Measurements from ENCODE around the gene ADD3. TPM values are rescaled to one million over a fixed set of nuclear protein-coding genes. Genes with fewer than 3 reads are reported as not detected.

The ADD3 gene
- polyA plus RNA-seq, 1 donor (not counting 4 experiments of a cell fraction or from before 2014, with no cell fraction given) = 61.7 TPM

DNA sequence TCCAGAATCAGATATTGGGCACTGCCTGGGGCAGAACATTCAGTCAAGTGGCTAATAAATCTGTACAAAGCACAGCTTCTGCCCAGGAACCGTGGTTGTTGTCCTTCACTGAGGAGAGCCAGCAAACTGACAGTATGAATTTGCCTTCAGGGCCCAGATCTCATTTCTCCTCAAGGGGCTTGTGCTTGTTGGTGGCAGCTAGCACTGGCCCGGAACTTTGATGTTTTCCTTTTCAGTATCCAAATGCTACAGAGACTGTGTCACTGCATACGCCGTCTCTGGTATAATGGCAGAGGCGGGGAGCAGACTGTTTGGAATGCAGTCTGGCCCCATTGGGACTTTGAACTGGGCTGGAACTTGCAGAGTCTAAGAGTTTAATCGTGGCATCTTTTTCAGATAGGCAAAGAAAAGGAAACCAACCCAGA is 30.4 kb upstream of the ADD3 start:
- Histone ChIP-seq H3K36me3 (ENCODE audit: control insufficient read depth in 2 of 2, extremely low read depth in 1 of 2, insufficient read depth in 2 of 2, low read length in 2 of 2) (no peaks in the 10 kb centered on the region), H3K9me1 (ENCODE audit: control insufficient read depth, extremely low read depth, insufficient read depth, low read length) (no peaks in the 10 kb centered on the region), H3K4me3 (ENCODE audit: control insufficient read depth in 2 of 3, extremely low read depth in 1 of 3, insufficient read depth in 2 of 3, low read depth in 1 of 3, low read length in 3 of 3) (no peak overlapping the region), H3K9ac (ENCODE audit: control insufficient read depth, extremely low read depth, insufficient read depth, low read length) (no peak overlapping the region), H2AFZ (ENCODE audit: control insufficient read depth, low read length) (no peak overlapping the region), H3K27ac (ENCODE audit: control insufficient read depth, insufficient read depth, low read length) (no peak overlapping the region), H4K20me1 (ENCODE audit: control insufficient read depth, extremely low read depth, insufficient read depth, low read length) (no peaks in the 10 kb centered on the region), H3K4me1 (ENCODE audit: control insufficient read depth, extremely low read depth, insufficient read depth, low read length) (no peaks in the 10 kb centered on the region), H3K79me2 (ENCODE audit: control insufficient read depth, insufficient read depth, low read length) (no peaks in the 10 kb centered on the region), H3K9me3 (ENCODE audit: control insufficient read depth, low read depth, low read length) (no peaks in the 10 kb centered on the region), H3K27me3 (ENCODE audit: control insufficient read depth, extremely low read depth, insufficient read depth, low read length) (no peaks in the 10 kb centered on the region), H3K4me2 (ENCODE audit: control insufficient read depth, extremely low read depth, insufficient read depth, low read depth, low read length) (no peak overlapping the region)
- FAIRE-seq (no peak), DNase-seq (ENCODE audit: low read depth, low spot score) (no peak)
- dilution Hi-C loops (cut with MboI; ENCODE audit: extremely low pct_ligation_motif_present, low sequenced_read_pairs) = no loop called here
- no peak for TF ChIP-seq EZH2 (IDR thresholded peaks at IDR 0.05; ENCODE audit: low read length)
- TF ChIP-seq, protein P1, sequence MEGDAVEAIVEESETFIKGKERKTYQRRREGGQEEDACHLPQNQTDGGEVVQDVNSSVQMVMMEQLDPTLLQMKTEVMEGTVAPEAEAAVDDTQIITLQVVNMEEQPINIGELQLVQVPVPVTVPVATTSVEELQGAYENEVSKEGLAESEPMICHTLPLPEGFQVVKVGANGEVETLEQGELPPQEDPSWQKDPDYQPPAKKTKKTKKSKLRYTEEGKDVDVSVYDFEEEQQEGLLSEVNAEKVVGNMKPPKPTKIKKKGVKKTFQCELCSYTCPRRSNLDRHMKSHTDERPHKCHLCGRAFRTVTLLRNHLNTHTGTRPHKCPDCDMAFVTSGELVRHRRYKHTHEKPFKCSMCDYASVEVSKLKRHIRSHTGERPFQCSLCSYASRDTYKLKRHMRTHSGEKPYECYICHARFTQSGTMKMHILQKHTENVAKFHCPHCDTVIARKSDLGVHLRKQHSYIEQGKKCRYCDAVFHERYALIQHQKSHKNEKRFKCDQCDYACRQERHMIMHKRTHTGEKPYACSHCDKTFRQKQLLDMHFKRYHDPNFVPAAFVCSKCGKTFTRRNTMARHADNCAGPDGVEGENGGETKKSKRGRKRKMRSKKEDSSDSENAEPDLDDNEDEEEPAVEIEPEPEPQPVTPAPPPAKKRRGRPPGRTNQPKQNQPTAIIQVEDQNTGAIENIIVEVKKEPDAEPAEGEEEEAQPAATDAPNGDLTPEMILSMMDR (optimal IDR thresholded peaks at IDR 0.05 in 1 of 3, IDR thresholded peaks at IDR 0.05 in 1 of 3, conservative IDR thresholded peaks at IDR 0.05 in 1 of 3; ENCODE audit: extremely low read depth in 1 of 3, insufficient read depth in 2 of 3, low read length in 3 of 3) = no peak

DNA sequence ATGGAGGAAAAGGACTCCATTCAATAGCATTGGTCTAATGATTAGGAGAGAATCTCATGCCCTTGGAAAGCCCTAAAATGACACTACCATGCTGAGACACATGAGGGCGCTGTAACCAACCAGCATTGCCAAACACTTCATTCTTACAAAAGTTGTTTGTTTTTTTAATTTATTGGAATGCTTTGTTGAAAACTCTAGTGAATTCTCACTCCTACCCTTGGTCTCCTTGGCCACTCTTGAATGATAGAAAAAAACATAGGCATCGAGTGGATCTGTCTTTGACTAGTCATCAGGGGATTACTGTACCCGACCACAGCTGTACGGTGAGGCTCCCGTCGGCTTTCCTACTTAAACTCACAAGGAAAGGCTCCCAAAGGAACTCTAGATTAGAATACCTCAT is 29.3 kb upstream of the ADD3 start:
- peak; percentile 61 for FAIRE-seq
- Histone ChIP-seq H2AFZ (ENCODE audit: control insufficient read depth, low read length) (no peak overlapping the region), H3K9me3 (ENCODE audit: control insufficient read depth, low read depth, low read length) (no peaks in the 10 kb centered on the region), H3K79me2 (ENCODE audit: control insufficient read depth, insufficient read depth, low read length) (no peaks in the 10 kb centered on the region), H3K4me2 (ENCODE audit: control insufficient read depth, extremely low read depth, insufficient read depth, low read depth, low read length) (no peak overlapping the region), H3K4me1 (ENCODE audit: control insufficient read depth, extremely low read depth, insufficient read depth, low read length) (no peaks in the 10 kb centered on the region), H3K9me1 (ENCODE audit: control insufficient read depth, extremely low read depth, insufficient read depth, low read length) (no peaks in the 10 kb centered on the region), H4K20me1 (ENCODE audit: control insufficient read depth, extremely low read depth, insufficient read depth, low read length) (no peaks in the 10 kb centered on the region), H3K36me3 (ENCODE audit: control insufficient read depth in 2 of 2, extremely low read depth in 1 of 2, insufficient read depth in 2 of 2, low read length in 2 of 2) (no peaks in the 10 kb centered on the region), H3K9ac (ENCODE audit: control insufficient read depth, extremely low read depth, insufficient read depth, low read length) (no peak overlapping the region), H3K4me3 (ENCODE audit: control insufficient read depth in 2 of 3, extremely low read depth in 1 of 3, insufficient read depth in 2 of 3, low read depth in 1 of 3, low read length in 3 of 3) (no peak overlapping the region), H3K27me3 (ENCODE audit: control insufficient read depth, extremely low read depth, insufficient read depth, low read length) (no peaks in the 10 kb centered on the region), H3K27ac (ENCODE audit: control insufficient read depth, insufficient read depth, low read length) (no peak overlapping the region)
- dilution Hi-C loops (cut with MboI; ENCODE audit: extremely low pct_ligation_motif_present, low sequenced_read_pairs) = no loop called here
- TF ChIP-seq, protein P1 (optimal IDR thresholded peaks at IDR 0.05 in 1 of 3, IDR thresholded peaks at IDR 0.05 in 1 of 3, conservative IDR thresholded peaks at IDR 0.05 in 1 of 3; ENCODE audit: extremely low read depth in 1 of 3, insufficient read depth in 2 of 3, low read length in 3 of 3) = peak; percentile 69 to 83 (median 80)
- TF ChIP-seq EZH2 (IDR thresholded peaks at IDR 0.05; ENCODE audit: low read length) = no peak
- DNase-seq (ENCODE audit: low read depth, low spot score) = no peak

Measured in keratinocyte (primary cell).